ENCODE measurements around the gene GOLGA1. TPM values are rescaled to one million over a fixed set of nuclear protein-coding genes. Genes with fewer than 3 reads are reported as not detected.
"Not testable (repeated sequence)": the region's sequence is repeated elsewhere in the genome, so short reads cannot be mapped to it uniquely, and the experiment has no call there.

GOLGA1 gene
- total and polyA plus RNA-seq, 9 of the 15 experiments (the other 6 are each of a cell fraction or from before 2014, with no cell fraction given) = 2.9 to 15.9 (median 8.5) TPM

- no peak overlapping the region for H2AFZ ChIP-seq (ENCODE audit: low read depth, low read length)
- no peak overlapping the region for H3K27ac ChIP-seq (ENCODE audit: extremely low read depth, low read depth, low read length)
- H3K4me1 ChIP-seq (replicated peaks in 1 of 2; ENCODE audit: control insufficient read depth in 2 of 2, insufficient read depth in 2 of 2, low read length in 2 of 2) = peaks cover 0 to 4% of the 10 kb centered on the region in 2 experiments; a peak in 2 of 5 replicates
- H3K79me2 ChIP-seq (ENCODE audit: control insufficient read depth, insufficient read depth, low read length) = no peaks in the 10 kb centered on the region
- BruUV-seq (replicated peaks) = no TSS peak
- ATAC-seq (no peak), DNase-seq (ENCODE audit: extremely low read depth in 1 of 4, low spot score in 3 of 4) (no peak), FAIRE-seq (no peak)
- H3K27me3 ChIP-seq (ENCODE audit: control insufficient read depth in 2 of 2, insufficient read depth in 2 of 2, low read length in 2 of 2) = no peaks in the 10 kb centered on the region
- no peaks in the 10 kb centered on the region for H3K9me1 ChIP-seq (ENCODE audit: control insufficient read depth, insufficient read depth, low read length)
- in situ Hi-C loops (cut with MboI) = loop anchor here (10.0 kb wide), 1 partner anchor 52 kb away; no protein-coding TSS in a partner anchor
- no peak overlapping the region for H3K4me3 ChIP-seq
- H3K4me2 ChIP-seq (ENCODE audit: insufficient read depth, low read length) = no peak overlapping the region
- no peaks in the 10 kb centered on the region for H3K36me3 ChIP-seq (ENCODE audit: control insufficient read depth, insufficient read depth, low read length)
- ChIA-PET POLR2A (interaction anchor here (0.9 to 3.6 kb wide), 3 partner anchors 9 to 51 kb away, joined by 3 to 13 read pairs (median 6); no protein-coding TSS in a partner anchor), CTCF (ENCODE audit: low intra/inter-chr PET ratio) (interaction anchor here (1.2 kb wide), 1 partner anchor 73 kb away, joined by 3 read pairs; no protein-coding TSS in a partner anchor)
- intact Hi-C loops (cut with micrococcal nuclease) = no loop called here
- no peaks in the 10 kb centered on the region for H3K9me3 ChIP-seq (replicated peaks; ENCODE audit: control insufficient read depth, insufficient read depth, low read depth, low read length)
- no peaks in the 10 kb centered on the region for H4K20me1 ChIP-seq (replicated peaks; ENCODE audit: control insufficient read depth, insufficient read depth, low read length)
- no peak overlapping the region for H3K9ac ChIP-seq (ENCODE audit: insufficient read depth in 1 of 2, low read depth in 2 of 2, low read length in 2 of 2)
- TF ChIP-seq CEBPB (tag; IDR thresholded peaks at IDR 0.05) (peak; percentile 27; the same call in 1 of the 2 replicates), FOXO4 (CRISPR knock-in tag; IDR thresholded peaks at IDR 0.05) (no peak)
- WGBS (ENCODE audit: insufficient coverage, low coverage, missing lambda C conversion rate) = 51% methylated on average over 6 of the region's 6 CpGs
These were observed 93.9 kb downstream of the GOLGA1 start for GRCh38 chr9:124846969-124847368.

GRCh38 chr9:124846467-124846866 lies 94.4 kb downstream of the GOLGA1 start:
- FAIRE-seq; H3K4me3 ChIP-seq; H3K4me2 ChIP-seq (ENCODE audit: insufficient read depth, low read length); H3K36me3 ChIP-seq (ENCODE audit: control insufficient read depth, insufficient read depth, low read length); intact Hi-C loops (cut with micrococcal nuclease); H3K4me1 ChIP-seq (replicated peaks in 1 of 2; ENCODE audit: control insufficient read depth in 2 of 2, insufficient read depth in 2 of 2, low read length in 2 of 2); H3K9ac ChIP-seq (ENCODE audit: insufficient read depth in 1 of 2, low read depth in 2 of 2, low read length in 2 of 2); H3K27me3 ChIP-seq (ENCODE audit: control insufficient read depth in 2 of 2, insufficient read depth in 2 of 2, low read length in 2 of 2); BruUV-seq (replicated peaks); H3K9me3 ChIP-seq (replicated peaks; ENCODE audit: control insufficient read depth, insufficient read depth, low read depth, low read length); H4K20me1 ChIP-seq (replicated peaks; ENCODE audit: control insufficient read depth, insufficient read depth, low read length); DNase-seq (ENCODE audit: extremely low read depth in 1 of 4, low spot score in 3 of 4); H2AFZ ChIP-seq (ENCODE audit: low read depth, low read length); ATAC-seq; H3K9me1 ChIP-seq (ENCODE audit: control insufficient read depth, insufficient read depth, low read length); H3K27ac ChIP-seq (ENCODE audit: extremely low read depth, low read depth, low read length); H3K79me2 ChIP-seq (ENCODE audit: control insufficient read depth, insufficient read depth, low read length): not testable (repeated sequence)
- CTCF ChIA-PET (ENCODE audit: low intra/inter-chr PET ratio) = interaction anchor here (1.2 kb wide), 1 partner anchor 72 kb away, joined by 3 read pairs; no protein-coding TSS in a partner anchor
- 59% methylated on average over 8 of the region's 9 CpGs for WGBS (ENCODE audit: insufficient coverage, low coverage, missing lambda C conversion rate)
- in situ Hi-C loops (cut with MboI) = loop anchor here (10.0 kb wide), 1 partner anchor 52 kb away; no protein-coding TSS in a partner anchor
- POLR2A ChIA-PET = interaction anchor here (0.9 to 3.6 kb wide), 4 partner anchors 10 to 51 kb away, joined by 3 to 13 read pairs (median 6); no protein-coding TSS in a partner anchor
